C4-2B (cell line): ENCODE measurements around the gene MAT2B.

Source experiments
- CTCF ChIP-seq: fragments of 450-650 bp; conservative IDR thresholded peaks from 2 replicates; pipeline ENCODE4 v1.5.1; 2017; ENCODE audit warnings: mild to moderate bottlenecking
- ZFX ChIP-seq: fragments of 450-650 bp; IDR thresholded peaks from 2 replicates; pipeline ENCODE4 v1.6.1; 2017

GRCh38 chr5:163478982-163479271 lies 26.5 kb upstream of the MAT2B start:
- TF ChIP-seq CTCF (no peak), ZFX (no peak)
